ENCODE data around the gene ATP6AP1.

Gene ATP6AP1

DNA sequence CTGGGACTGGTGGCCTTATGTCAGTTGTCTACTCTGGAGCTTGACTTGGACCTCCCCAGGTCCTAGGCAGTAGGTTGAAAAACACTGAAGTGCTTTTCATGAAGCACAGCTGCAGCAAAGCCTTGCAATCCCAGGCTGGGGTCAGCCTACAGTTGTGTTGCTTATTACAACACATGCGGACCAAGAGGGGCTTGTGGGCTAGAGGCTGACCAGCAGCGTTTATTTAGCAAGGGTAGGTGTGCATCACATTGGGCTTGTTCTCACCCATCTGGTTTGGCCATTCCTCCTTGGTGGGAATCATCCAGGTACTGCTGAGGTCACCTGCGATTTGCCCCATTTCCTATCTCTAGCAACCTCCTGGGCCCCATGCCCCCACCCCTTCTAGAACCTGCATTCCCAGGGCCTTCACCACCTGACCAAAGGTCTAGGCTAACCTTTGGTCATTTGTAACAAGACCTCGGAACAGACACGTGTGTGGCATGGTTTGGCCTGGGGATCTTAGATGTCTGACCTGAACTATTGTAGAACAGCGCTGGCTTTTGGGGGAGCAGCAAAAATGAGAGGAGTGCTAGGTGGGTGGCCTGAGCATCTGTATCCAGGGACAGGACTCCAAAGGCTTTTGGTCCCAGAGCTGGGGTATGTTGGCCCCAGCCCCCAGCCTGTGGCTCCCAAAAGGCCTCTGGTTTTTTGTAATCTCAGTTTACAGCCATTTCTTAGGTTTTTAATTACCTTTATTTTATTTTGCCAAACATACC, 27.3 kb upstream of the ATP6AP1 start:
- Histone ChIP-seq H3K4me1 (no peaks in the 10 kb centered on the region), H3K4me3 (ENCODE audit: low read depth, low read length) (no peak overlapping the region), H3K27me3 (0 out of 2 replicates have a peak, but pooled peaks cover 2% of the 10 kb centered on the region), H3K36me3 (peaks cover 33% of the 10 kb centered on the region), H3K9me3 (no peaks in the 10 kb centered on the region)
- TF ChIP-seq, protein P1, sequence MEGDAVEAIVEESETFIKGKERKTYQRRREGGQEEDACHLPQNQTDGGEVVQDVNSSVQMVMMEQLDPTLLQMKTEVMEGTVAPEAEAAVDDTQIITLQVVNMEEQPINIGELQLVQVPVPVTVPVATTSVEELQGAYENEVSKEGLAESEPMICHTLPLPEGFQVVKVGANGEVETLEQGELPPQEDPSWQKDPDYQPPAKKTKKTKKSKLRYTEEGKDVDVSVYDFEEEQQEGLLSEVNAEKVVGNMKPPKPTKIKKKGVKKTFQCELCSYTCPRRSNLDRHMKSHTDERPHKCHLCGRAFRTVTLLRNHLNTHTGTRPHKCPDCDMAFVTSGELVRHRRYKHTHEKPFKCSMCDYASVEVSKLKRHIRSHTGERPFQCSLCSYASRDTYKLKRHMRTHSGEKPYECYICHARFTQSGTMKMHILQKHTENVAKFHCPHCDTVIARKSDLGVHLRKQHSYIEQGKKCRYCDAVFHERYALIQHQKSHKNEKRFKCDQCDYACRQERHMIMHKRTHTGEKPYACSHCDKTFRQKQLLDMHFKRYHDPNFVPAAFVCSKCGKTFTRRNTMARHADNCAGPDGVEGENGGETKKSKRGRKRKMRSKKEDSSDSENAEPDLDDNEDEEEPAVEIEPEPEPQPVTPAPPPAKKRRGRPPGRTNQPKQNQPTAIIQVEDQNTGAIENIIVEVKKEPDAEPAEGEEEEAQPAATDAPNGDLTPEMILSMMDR (IDR thresholded peaks at IDR 0.05; ENCODE audit: low read depth, low read length) = no peak
- DNase-seq = peak; percentile 37

DNA sequence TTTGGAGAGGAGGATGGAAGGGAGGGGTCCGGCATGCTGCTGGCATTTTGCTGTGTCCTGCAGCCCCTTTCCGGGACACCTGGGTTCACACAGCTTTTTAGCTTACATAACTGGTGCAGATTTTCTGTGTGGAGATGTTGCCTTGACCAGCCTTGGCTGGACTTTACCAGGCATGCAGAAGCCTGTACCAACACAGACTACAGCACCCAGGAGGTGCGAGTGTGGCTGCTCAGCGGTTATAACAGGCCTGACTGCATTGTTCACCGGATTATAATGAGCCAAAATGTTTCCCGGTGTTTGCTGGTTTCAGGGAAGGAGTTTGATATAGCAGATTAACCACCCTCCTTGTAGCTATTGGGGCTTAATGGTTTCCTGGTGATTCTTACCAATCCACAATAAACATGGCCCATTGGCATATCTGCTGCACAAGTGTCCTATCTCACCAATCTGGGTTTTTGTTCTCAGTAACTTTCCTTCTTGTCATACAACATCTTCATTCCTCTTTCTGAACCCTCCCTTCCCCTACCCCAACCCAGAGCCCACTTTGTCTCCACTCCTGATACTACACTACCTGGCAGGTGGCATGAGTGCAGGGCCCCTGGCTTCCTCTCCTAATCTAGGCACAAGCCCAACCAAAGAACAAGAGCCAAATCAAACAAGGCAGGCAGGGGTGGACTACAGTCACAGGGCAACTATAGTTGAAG, 26.4 kb upstream of the ATP6AP1 start:
- H3K27me3 ChIP-seq = 0 out of 2 replicates have a peak, but pooled peaks cover 2% of the 10 kb centered on the region
- H3K36me3 ChIP-seq = peaks cover 33% of the 10 kb centered on the region
- no peak overlapping the region for H3K4me3 ChIP-seq (ENCODE audit: low read depth, low read length)
- no peak for DNase-seq
- no peaks in the 10 kb centered on the region for H3K9me3 ChIP-seq
- TF ChIP-seq, protein P1 (IDR thresholded peaks at IDR 0.05; ENCODE audit: low read depth, low read length) = no peak
- H3K4me1 ChIP-seq = no peaks in the 10 kb centered on the region

DNA sequence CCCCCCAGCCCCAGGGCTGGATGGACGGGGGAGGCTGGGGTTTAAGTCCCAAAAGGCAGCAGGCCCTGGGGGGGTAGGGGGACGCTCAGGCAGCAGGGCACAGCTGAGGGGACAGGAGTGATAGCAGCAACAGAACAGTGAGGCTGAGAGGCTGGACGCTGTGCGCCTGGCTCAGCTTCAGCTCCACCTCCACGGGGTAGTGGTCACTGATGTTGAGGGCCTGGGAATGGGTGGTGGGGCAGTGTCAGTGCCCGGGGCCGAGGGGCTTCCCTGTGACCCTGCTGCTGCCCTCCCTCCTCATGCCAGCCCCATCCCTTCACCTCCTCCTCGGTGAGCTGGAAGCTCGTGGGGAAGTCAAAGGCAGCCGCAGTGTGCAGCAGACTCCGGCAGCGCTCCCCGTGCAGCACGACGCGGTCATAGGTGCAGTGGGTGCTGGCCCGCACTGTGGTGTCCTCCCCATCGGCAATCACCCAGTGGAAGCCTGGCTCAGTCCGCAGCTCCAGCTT, 25.8 kb upstream of the ATP6AP1 start:
- Histone ChIP-seq H3K36me3 (peaks cover 33% of the 10 kb centered on the region), H3K9me3 (no peaks in the 10 kb centered on the region), H3K27me3 (0 out of 2 replicates have a peak, but pooled peaks cover 2% of the 10 kb centered on the region), H3K4me3 (ENCODE audit: low read depth, low read length) (no peak overlapping the region), H3K4me1 (no peaks in the 10 kb centered on the region)
- TF ChIP-seq, protein P1 (IDR thresholded peaks at IDR 0.05; ENCODE audit: low read depth, low read length) = no peak
- DNase-seq = no peak

DNA sequence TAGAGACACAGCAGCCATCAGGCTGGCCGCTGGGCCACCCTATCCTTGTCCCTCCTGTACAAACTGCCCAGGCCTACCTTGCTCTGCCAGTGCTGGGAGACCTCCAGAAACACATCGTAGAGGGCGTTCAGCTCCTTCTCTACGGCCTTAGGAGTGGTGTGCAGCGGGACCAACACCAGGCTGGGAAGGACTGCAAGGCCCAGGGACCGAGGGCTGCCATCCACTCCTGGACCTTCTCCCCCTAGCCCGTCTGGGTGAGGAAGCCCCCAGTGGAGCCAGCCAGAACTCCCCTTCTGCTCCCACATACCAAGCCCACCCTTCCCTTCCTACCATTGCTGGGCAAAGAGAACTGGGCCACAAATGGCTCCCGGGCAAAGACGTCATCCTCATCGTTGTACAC, 25.3 kb upstream of the ATP6AP1 start:
- TF ChIP-seq, protein P1 (IDR thresholded peaks at IDR 0.05; ENCODE audit: low read depth, low read length) = no peak
- Histone ChIP-seq H3K4me3 (ENCODE audit: low read depth, low read length) (no peak overlapping the region), H3K27me3 (0 out of 2 replicates have a peak, but pooled peaks cover 2% of the 10 kb centered on the region), H3K36me3 (peaks cover 33% of the 10 kb centered on the region), H3K4me1 (no peaks in the 10 kb centered on the region), H3K9me3 (no peaks in the 10 kb centered on the region)
- no peak for DNase-seq

DNA sequence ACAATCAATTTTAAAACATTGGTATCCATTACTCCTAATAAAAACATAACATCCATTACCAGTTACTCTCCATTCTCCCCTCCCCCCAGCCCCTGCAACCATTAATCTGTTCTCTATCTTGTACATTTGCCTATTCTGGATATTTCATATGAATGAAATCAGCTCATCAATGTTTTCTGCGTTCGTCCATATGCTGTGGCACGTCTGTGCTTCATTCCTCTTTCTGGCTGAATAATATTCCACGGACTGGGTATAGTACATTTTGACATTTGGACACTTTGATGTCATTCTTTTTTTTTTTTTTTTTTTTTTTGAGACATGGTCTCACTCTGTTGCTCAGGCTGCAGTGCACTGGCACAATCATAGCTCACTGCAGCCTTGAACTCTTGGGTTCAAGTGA, 24.6 kb upstream of the ATP6AP1 start:
- no peaks in the 10 kb centered on the region for H3K9me3 ChIP-seq
- 0 out of 2 replicates have a peak, but pooled peaks cover 2% of the 10 kb centered on the region for H3K27me3 ChIP-seq
- DNase-seq = no peak
- no peak overlapping the region for H3K4me3 ChIP-seq (ENCODE audit: low read depth, low read length)
- TF ChIP-seq, protein P1 (IDR thresholded peaks at IDR 0.05; ENCODE audit: low read depth, low read length) = no peak
- no peaks in the 10 kb centered on the region for H3K4me1 ChIP-seq
- H3K36me3 ChIP-seq = peaks cover 27% of the 10 kb centered on the region

Measured in BE2C (cell line).